ENCODE measurements around the gene DBR1.

DBR1 gene

GRCh38 chr3:138119423-138119766 lies 55.3 kb downstream of the DBR1 start:
- DNase-seq, result no peak

DNA sequence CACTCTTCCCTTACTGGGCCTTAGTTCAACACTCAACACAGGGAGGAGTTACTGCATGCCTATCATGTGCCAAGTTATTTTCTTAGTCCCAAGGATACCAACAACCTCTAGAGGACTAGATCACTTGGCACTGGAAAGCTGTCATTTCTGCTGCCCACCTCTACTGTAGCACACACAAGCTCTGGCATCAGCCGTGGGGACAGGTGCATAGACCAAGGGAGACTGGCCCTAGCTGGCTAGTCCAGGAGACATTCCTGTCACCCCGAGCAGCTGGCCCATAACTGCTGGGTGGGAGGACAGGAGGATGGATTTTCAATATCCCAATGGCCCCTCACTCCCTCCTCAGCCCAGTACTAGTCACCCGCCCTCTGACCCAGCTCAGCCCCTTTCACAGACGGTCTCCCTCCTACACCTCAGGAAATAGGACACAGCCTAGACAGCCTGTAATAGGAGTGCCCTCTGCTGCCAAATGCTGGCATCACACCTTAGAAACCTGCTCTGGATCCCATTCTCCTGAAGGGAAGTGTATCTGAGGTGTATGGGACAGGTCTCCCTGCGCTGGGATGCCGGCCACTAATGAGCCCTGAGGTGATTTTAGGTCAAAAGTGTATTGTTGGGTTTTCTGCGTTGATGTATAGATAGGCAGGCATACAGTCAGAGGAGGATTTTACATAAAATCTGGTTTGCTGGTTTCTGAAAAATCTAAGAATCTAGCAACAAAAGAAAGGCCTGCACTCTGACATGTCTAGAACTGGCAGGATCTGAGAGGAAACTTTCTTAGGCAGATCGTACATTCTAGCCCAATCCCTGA lies 55.9 kb downstream of the DBR1 start:
- peak; percentile 75 for DNase-seq

- peak; percentile 88 for DNase-seq
Observed at GRCh38 chr3:138114988-138115971, 59.4 kb downstream of the DBR1 start, which contains the start of gene DZIP1L. TSS of gene DZIP1L (minus strand) at chr3:138115608. CDS start at chr3:138103971, 11,637 bp downstream.

- peak; percentile 33 for DNase-seq
Observed at GRCh38 chr3:138114431-138114918, 60.2 kb downstream of the DBR1 start.

DNA sequence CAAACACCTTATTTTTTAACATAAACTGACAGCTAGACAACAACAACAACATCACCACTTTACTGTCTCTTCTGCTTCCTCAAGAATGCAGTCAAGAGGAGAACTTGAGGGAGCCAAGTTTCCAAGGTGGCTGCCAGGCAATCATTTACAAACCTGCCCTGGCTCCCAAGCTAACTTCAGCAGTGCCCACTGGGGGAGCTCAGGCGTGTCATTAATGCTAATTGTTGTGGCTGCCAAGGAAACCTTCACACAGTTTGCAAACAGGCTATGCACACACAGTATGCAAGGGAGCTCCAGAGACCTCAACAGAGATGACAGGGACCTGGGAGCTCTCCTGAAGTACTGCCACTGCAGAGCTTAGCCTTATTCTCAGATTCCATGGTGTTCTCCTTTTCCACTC lies 61.4 kb downstream of the DBR1 start:
- peak; percentile 13 for DNase-seq

DNA sequence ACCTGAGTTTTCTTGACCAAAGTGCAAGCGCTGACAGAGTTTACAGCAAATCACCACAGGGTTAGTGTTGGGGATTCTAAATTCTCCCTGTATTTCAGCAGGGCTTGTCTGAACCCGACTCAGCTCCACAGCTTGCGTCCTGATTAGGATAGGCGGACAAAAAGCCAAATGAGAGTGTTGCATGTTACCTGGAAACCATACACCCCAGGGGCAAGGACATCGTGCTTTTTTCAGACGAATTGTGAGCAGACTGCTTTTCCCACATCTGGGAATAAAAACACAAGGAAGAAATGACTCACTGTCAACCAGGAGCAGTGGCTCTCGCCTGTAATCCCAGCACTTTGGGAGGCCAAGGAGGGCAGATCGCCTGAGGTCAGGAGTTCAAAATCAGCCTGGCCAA lies 62.4 kb downstream of the DBR1 start:
- DNase-seq, result no peak

All from fibroblast of skin of scalp (primary cell).